Measurements from ENCODE around the gene S100A14.

DNA sequence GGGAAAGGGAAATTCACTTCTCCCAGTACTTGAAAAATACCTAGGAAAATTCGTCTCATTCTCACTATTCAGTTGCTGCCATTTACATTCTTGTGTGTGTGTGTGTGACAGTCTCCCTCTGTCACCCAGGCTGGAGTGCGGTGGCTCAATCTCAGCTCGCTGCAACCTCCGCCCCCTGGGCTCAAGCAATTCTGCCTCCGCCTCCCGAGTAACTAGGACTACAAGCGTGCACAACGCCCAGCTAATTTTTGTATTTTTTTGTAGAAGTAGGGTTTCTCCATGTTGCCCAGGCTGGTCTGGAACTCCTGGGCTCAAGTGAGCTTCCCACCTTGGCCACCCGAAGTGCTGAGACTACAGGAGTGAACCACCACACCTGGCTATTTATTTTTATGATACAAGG lies 43.5 kb upstream of the S100A14 start:
- TF ChIP-seq, protein P1, sequence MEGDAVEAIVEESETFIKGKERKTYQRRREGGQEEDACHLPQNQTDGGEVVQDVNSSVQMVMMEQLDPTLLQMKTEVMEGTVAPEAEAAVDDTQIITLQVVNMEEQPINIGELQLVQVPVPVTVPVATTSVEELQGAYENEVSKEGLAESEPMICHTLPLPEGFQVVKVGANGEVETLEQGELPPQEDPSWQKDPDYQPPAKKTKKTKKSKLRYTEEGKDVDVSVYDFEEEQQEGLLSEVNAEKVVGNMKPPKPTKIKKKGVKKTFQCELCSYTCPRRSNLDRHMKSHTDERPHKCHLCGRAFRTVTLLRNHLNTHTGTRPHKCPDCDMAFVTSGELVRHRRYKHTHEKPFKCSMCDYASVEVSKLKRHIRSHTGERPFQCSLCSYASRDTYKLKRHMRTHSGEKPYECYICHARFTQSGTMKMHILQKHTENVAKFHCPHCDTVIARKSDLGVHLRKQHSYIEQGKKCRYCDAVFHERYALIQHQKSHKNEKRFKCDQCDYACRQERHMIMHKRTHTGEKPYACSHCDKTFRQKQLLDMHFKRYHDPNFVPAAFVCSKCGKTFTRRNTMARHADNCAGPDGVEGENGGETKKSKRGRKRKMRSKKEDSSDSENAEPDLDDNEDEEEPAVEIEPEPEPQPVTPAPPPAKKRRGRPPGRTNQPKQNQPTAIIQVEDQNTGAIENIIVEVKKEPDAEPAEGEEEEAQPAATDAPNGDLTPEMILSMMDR (IDR thresholded peaks at IDR 0.05) = no peak
- no peak for TF ChIP-seq POLR2A (IDR thresholded peaks at IDR 0.05)

All from adrenal gland (tissue), 5 donors.